ENCODE measurements around the gene LBHD2. TPM values are rescaled to one million over a fixed set of nuclear protein-coding genes. Genes with fewer than 3 reads are reported as not detected.

The LBHD2 gene
- total RNA-seq, 6 donors from 2014 or later, result not detected

GRCh38 chr14:103103461-103104388 lies 19.7 kb downstream of the LBHD2 start:
- no peak overlapping the region for H3K27ac ChIP-seq
- peaks cover 0 to 34% (median 20%) of the 10 kb centered on the region in 4 donors for H3K27me3 ChIP-seq
- peak; percentile 54 to 92 for DNase-seq
- TF ChIP-seq POLR2AphosphoS5 (IDR thresholded peaks at IDR 0.05), result peak in 1 of 2 donors; percentile 13
- no peak for TF ChIP-seq POLR2A (IDR thresholded peaks at IDR 0.05)
- TF ChIP-seq EP300 (IDR thresholded peaks at IDR 0.05), result no peak
- TF ChIP-seq CTCF (IDR thresholded peaks at IDR 0.05), result peak in 4 of 6 experiments; percentile 8 to 42 (median 25)
- peaks cover 26 to 40% (median 33%) of the 10 kb centered on the region in 4 donors for H3K4me1 ChIP-seq
- H3K9me3 ChIP-seq, result no peaks in the 10 kb centered on the region
- H3K4me3 ChIP-seq, result peak overlapping the region in 3 of 4 donors; percentile 19 to 35 (median 27)
- no peaks in the 10 kb centered on the region for H3K36me3 ChIP-seq
- WGBS, 2 donors, result 11 to 19% methylated on average over 15 to 16 of the region's 68 CpGs
- peak in 1 of 2 donors; percentile 64 for ATAC-seq (ENCODE audit: low FRiP score in 2 of 2)

- no peaks in the 10 kb centered on the region for H3K36me3 ChIP-seq
- H3K27me3 ChIP-seq, result peaks cover 0 to 34% (median 20%) of the 10 kb centered on the region in 4 donors
- peak overlapping the region in 1 of 4 donors; percentile 35 for H3K4me3 ChIP-seq
- no peak for ATAC-seq (ENCODE audit: low FRiP score in 2 of 2)
- no peaks in the 10 kb centered on the region for H3K9me3 ChIP-seq
- H3K27ac ChIP-seq, result no peak overlapping the region
- H3K4me1 ChIP-seq, result peaks cover 26 to 42% (median 35%) of the 10 kb centered on the region in 4 donors
- TF ChIP-seq POLR2A (IDR thresholded peaks at IDR 0.05) (no peak), EP300 (IDR thresholded peaks at IDR 0.05) (no peak), CTCF (IDR thresholded peaks at IDR 0.05) (no peak), POLR2AphosphoS5 (IDR thresholded peaks at IDR 0.05) (no peak)
- 8 to 18% methylated on average over 11 to 18 of the region's 20 CpGs for WGBS, 2 donors
- DNase-seq, result no peak
These were observed 20.3 kb downstream of the LBHD2 start for GRCh38 chr14:103104389-103104653.

GRCh38 chr14:103104654-103105452 lies 20.8 kb downstream of the LBHD2 start:
- 5 to 9% methylated on average over 18 to 33 of the region's 59 CpGs for WGBS, 2 donors
- Histone ChIP-seq H3K4me1 (peaks cover 29 to 45% (median 37%) of the 10 kb centered on the region in 4 donors), H3K27me3 (peaks cover 0 to 34% (median 20%) of the 10 kb centered on the region in 4 donors), H3K36me3 (no peaks in the 10 kb centered on the region), H3K4me3 (no peak overlapping the region), H3K27ac (no peak overlapping the region), H3K9me3 (no peaks in the 10 kb centered on the region)
- DNase-seq (peak; percentile 75 to 96), ATAC-seq (ENCODE audit: low FRiP score in 2 of 2) (peak; percentile 82 to 84)
- no peak for TF ChIP-seq POLR2A (IDR thresholded peaks at IDR 0.05)
- TF ChIP-seq CTCF (IDR thresholded peaks at IDR 0.05), result peak; percentile 97 to 98 (median 98)
- TF ChIP-seq POLR2AphosphoS5 (IDR thresholded peaks at IDR 0.05), result no peak

- WGBS, 2 donors, result 49 to 57% methylated on average over 6 to 9 of the region's 9 CpGs
- Histone ChIP-seq H3K9me3 (no peaks in the 10 kb centered on the region), H3K27ac (no peak overlapping the region), H3K36me3 (no peaks in the 10 kb centered on the region), H3K27me3 (peaks cover 0 to 34% (median 20%) of the 10 kb centered on the region in 4 donors), H3K4me3 (no peak overlapping the region), H3K4me1 (peaks cover 37 to 53% (median 42%) of the 10 kb centered on the region in 4 donors)
- no peak for ATAC-seq (ENCODE audit: low FRiP score in 2 of 2)
- TF ChIP-seq POLR2AphosphoS5 (IDR thresholded peaks at IDR 0.05) (no peak), EP300 (IDR thresholded peaks at IDR 0.05) (no peak), CTCF (IDR thresholded peaks at IDR 0.05) (no peak), POLR2A (IDR thresholded peaks at IDR 0.05) (no peak)
- DNase-seq, result peak in 1 of 2 donors; percentile 49
These were observed 21.7 kb downstream of the LBHD2 start for GRCh38 chr14:103105580-103106150.
